ENCODE results near the gene GNAQ. TPM values are rescaled to one million over a fixed set of nuclear protein-coding genes. Genes with fewer than 3 reads are reported as not detected.

GNAQ gene
- total and polyA plus RNA-seq, 9 donors: 22.0 to 72.2 (median 53.1) TPM

DNA sequence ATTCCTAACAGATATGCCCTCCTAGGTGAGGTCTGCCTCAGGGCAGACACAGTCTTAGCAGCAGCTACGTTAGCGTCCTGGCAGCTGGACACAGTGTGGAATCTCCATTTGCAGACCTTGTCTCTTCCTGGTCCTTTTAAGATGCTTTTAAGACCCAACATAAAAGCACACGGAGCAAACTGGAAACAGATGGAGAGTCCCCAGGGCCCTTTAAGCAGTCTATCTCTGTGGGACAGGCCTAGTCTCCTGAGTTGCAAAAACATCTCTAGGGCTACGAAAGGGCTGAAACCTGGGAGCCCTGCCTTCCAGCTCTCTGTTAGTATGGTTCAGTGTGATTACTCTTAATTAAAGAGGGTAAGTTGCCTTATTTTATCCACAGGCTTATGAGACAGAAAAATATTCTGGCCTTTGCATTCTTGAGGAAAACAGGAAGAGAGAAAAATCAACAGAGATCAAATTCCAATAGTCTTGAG, 317.5 kb downstream of the GNAQ start:
- peaks cover 13% of the 10 kb centered on the region for H3K4me1 ChIP-seq (ENCODE audit: insufficient read depth)
- intact Hi-C loops (cut with DNase I): no loop called here
- H3K4me3 ChIP-seq: no peak overlapping the region
- H3K36me3 ChIP-seq: no peaks in the 10 kb centered on the region
- no peak overlapping the region for H3K27ac ChIP-seq
- H3K9me3 ChIP-seq: no peaks in the 10 kb centered on the region
- no peaks in the 10 kb centered on the region for H3K27me3 ChIP-seq
- 13 to 37% (median 14%) methylated on average over 4 of the region's 4 CpGs for WGBS, 3 donors
- TF ChIP-seq EP300 (IDR thresholded peaks at IDR 0.05): no peak
- no peak for TF ChIP-seq POLR2A (IDR thresholded peaks at IDR 0.05)
- TF ChIP-seq, protein P1, sequence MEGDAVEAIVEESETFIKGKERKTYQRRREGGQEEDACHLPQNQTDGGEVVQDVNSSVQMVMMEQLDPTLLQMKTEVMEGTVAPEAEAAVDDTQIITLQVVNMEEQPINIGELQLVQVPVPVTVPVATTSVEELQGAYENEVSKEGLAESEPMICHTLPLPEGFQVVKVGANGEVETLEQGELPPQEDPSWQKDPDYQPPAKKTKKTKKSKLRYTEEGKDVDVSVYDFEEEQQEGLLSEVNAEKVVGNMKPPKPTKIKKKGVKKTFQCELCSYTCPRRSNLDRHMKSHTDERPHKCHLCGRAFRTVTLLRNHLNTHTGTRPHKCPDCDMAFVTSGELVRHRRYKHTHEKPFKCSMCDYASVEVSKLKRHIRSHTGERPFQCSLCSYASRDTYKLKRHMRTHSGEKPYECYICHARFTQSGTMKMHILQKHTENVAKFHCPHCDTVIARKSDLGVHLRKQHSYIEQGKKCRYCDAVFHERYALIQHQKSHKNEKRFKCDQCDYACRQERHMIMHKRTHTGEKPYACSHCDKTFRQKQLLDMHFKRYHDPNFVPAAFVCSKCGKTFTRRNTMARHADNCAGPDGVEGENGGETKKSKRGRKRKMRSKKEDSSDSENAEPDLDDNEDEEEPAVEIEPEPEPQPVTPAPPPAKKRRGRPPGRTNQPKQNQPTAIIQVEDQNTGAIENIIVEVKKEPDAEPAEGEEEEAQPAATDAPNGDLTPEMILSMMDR (IDR thresholded peaks at IDR 0.05): no peak
- no peak for DNase-seq

DNA sequence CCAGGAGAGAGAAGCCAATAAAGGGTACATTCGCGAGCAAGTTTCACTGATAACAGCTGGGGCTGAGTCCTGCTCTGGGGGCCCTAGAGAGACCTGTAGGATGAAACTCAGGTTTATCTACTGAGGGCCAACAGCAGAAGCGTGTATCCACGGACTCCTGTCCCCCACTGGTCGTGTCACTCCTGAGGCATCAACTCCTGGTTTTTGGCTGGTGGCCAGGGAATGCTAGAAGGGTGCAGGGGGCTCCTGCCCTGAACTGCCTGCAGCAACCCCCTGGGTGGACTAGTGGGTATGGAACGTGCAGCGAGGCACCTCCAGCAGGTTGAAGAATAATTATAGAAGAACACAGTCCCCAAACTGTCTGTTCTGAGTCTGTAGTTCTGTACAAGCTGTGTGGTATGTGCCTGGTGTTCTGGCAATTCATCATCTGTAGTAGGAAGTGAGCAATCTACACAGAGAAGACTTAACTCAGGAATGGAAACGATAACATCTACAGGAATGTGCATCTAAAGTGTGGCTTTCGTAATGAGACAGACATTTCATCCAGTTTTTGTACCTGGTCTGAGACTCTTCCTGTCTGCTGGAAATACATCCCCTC, 319.0 kb downstream of the GNAQ start:
- no peak overlapping the region for H3K27ac ChIP-seq

GRCh38 chr9:77710965-77711648, 320.5 kb downstream of the GNAQ start:
- TF ChIP-seq, protein P1 (IDR thresholded peaks at IDR 0.05): no peak
- TF ChIP-seq EP300 (IDR thresholded peaks at IDR 0.05) (no peak), POLR2A (IDR thresholded peaks at IDR 0.05) (no peak)

More for the DNA sequence above, 319.0 kb downstream of the GNAQ start:
- no peaks in the 10 kb centered on the region for H3K27me3 ChIP-seq
- peak in 1 of 5 donors; percentile 32 for DNase-seq
- H3K4me3 ChIP-seq: no peak overlapping the region
- no peak for TF ChIP-seq POLR2A (IDR thresholded peaks at IDR 0.05)
- TF ChIP-seq, protein P1 (IDR thresholded peaks at IDR 0.05): no peak
- no peak for TF ChIP-seq EP300 (IDR thresholded peaks at IDR 0.05)
- no peaks in the 10 kb centered on the region for H3K36me3 ChIP-seq
- intact Hi-C loops (cut with DNase I): no loop called here
- H3K4me1 ChIP-seq (ENCODE audit: insufficient read depth): peaks cover 11% of the 10 kb centered on the region
- WGBS, 3 donors: 67 to 74% (median 69%) methylated on average over 9 of the region's 9 CpGs
- no peaks in the 10 kb centered on the region for H3K9me3 ChIP-seq

GRCh38 chr9:77710316-77710715, 321.3 kb downstream of the GNAQ start:
- H3K36me3 ChIP-seq: no peaks in the 10 kb centered on the region
- WGBS, 3 donors: 85 to 95% (median 86%) methylated on average over 2 of the region's 2 CpGs
- TF ChIP-seq, protein P1 (IDR thresholded peaks at IDR 0.05): no peak
- TF ChIP-seq EP300 (IDR thresholded peaks at IDR 0.05) (no peak), POLR2A (IDR thresholded peaks at IDR 0.05) (no peak)
- no peak overlapping the region for H3K27ac ChIP-seq
- no peaks in the 10 kb centered on the region for H3K9me3 ChIP-seq
- H3K27me3 ChIP-seq: no peaks in the 10 kb centered on the region
- peaks cover 11% of the 10 kb centered on the region for H3K4me1 ChIP-seq (ENCODE audit: insufficient read depth)
- no peak for DNase-seq
- intact Hi-C loops (cut with DNase I): no loop called here
- no peak overlapping the region for H3K4me3 ChIP-seq

More at GRCh38 chr9:77710965-77711648, 320.5 kb downstream of the GNAQ start:
- H3K27me3 ChIP-seq: no peaks in the 10 kb centered on the region
- no peaks in the 10 kb centered on the region for H3K36me3 ChIP-seq
- H3K4me3 ChIP-seq: no peak overlapping the region
- WGBS, 3 donors: 88 to 93% (median 88%) methylated on average over 1 of the region's 1 CpG
- no peak for DNase-seq
- intact Hi-C loops (cut with DNase I): no loop called here
- no peak overlapping the region for H3K27ac ChIP-seq
- H3K9me3 ChIP-seq: no peaks in the 10 kb centered on the region
- H3K4me1 ChIP-seq (ENCODE audit: insufficient read depth): peaks cover 11% of the 10 kb centered on the region
